Endodermal cell (in vitro differentiated cells): ENCODE measurements around the gene LPP. TPM values are rescaled to one million over a fixed set of nuclear protein-coding genes. Genes with fewer than 3 reads are reported as not detected.

Source experiments
- DNase-seq: peaks from one replicate; pipeline ENCODE4 v3.0.0-alpha.2; 2017
- H3K27ac ChIP-seq: 2 replicates; pipeline ENCODE4 v1.5.1; 2013; ENCODE audit warnings: mild to moderate bottlenecking, low read depth, low read length, moderate library complexity
- H3K27me3 ChIP-seq: 2 replicates; pipeline ENCODE4 v1.6.1; 2013; ENCODE audit warnings: mild to moderate bottlenecking, low read length, moderate library complexity; ENCODE audit not compliant: insufficient read depth, control insufficient read depth, poor library complexity, severe bottlenecking
- H3K36me3 ChIP-seq: 2 replicates; pipeline ENCODE4 v1.7.0; 2013; ENCODE audit warnings: mild to moderate bottlenecking, low read length, moderate library complexity; ENCODE audit not compliant: control insufficient read depth, insufficient read depth
- H3K4me1 ChIP-seq: one replicate; pipeline ENCODE4 v1.7.0; 2013; ENCODE audit warnings: low read length; ENCODE audit not compliant: control insufficient read depth, insufficient read depth
- H3K4me3 ChIP-seq: 2 replicates; pipeline ENCODE4 v1.5.1; 2013; ENCODE audit warnings: mild to moderate bottlenecking, low read length, moderate library complexity
- H3K9ac ChIP-seq: 2 replicates; pipeline ENCODE4 v1.6.1; 2013; ENCODE audit warnings: mild to moderate bottlenecking, low read length, moderate library complexity; ENCODE audit not compliant: poor library complexity, severe bottlenecking; ENCODE audit errors: extremely low read depth
- H3K9me3 ChIP-seq: 2 replicates; pipeline ENCODE4 v1.6.1; 2013; ENCODE audit warnings: mild to moderate bottlenecking, low read length, moderate library complexity; ENCODE audit not compliant: control insufficient read depth
- H3K27ac Mint-ChIP-seq: 2 replicates; pipeline ENCODE4 v1.8.0; 2020; ENCODE audit warnings: mixed read lengths
- H3K27me3 Mint-ChIP-seq: 2 replicates; pipeline ENCODE4 v1.8.0; 2021; ENCODE audit warnings: mild to moderate bottlenecking, mixed read lengths; ENCODE audit not compliant: insufficient read depth
- H3K36me3 Mint-ChIP-seq: 2 replicates; pipeline ENCODE4 v1.8.0; 2020; ENCODE audit warnings: low read depth, mixed read lengths
- H3K4me1 Mint-ChIP-seq: 2 replicates; pipeline ENCODE4 v1.8.0; 2020; ENCODE audit warnings: mixed read lengths
- H3K4me3 Mint-ChIP-seq: 2 replicates; pipeline ENCODE4 v1.8.0; 2020; ENCODE audit warnings: mild to moderate bottlenecking, moderate library complexity, mixed read lengths
- H3K9me3 Mint-ChIP-seq: 2 replicates; pipeline ENCODE4 v1.8.0; 2020; ENCODE audit warnings: mild to moderate bottlenecking, mixed read lengths
- WGBS, 2 experiments: methylation state at CpG; one replicate each; pipeline versions ENCODE4 v1.1.5 to v1.1.7; 2013; ENCODE audit warnings: missing lambda C conversion rate in 2 of 2, mixed read lengths in 1 of 2; ENCODE audit not compliant: insufficient coverage in 1 of 2, insufficient read length in 1 of 2; 5-methylcytosine and 5-hydroxymethylcytosine counted together
- total RNA-seq, 2 donors: library from RNA; stranded (reverse); fragmentation: NEBNext Ultra II Directional in 1 of 2; extraction: Animal tissue kit (Norgen Biotek cat#: 25700) in 1 of 2; gene quantifications; 2 replicates in 1 of 2; 3 replicates in 1 of 2; pipeline ENCODE4 v1.2.1, GENCODE V29; 2021
- TF ChIP-seq, protein P1 (sequence below): fragments of 200-600 bp; sonication (generic); conservative IDR thresholded peaks from 2 replicates; pipeline ENCODE4 v1.5.0; 2021; ENCODE audit warnings: antibody characterized with exemption, mild to moderate bottlenecking

LPP gene
- total RNA-seq, 2 donors from 2014 or later = 78.0 to 105 TPM

DNA sequence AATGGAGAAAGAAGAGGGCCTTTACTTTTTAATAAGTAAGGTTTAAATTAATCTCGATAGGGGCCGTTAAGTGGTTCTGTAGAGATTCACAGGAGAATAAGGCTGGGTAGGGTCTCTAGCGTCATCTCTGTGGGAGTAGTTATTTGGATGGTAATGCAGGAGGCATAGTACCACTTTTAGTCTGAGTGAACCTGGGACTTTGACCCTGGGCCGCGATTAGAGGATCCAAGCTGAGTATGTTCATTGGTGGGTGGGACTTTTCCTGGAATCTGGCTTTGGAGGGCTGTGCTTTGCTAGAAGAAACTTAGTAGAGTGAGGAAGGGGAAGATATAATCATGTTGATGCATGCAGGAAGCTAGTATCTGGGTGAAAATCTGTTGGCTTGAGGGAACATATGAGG, 4.0 kb downstream of the LPP start:
- Mint-ChIP-seq H3K9me3 (no peaks in the 10 kb centered on the region), H3K27ac (no peak overlapping the region), H3K27me3 (peaks cover 2% of the 10 kb centered on the region), H3K36me3 (no peaks in the 10 kb centered on the region), H3K4me1 (peaks cover 41% of the 10 kb centered on the region), H3K4me3 (no peak overlapping the region)
- Histone ChIP-seq H3K27me3 (no peaks in the 10 kb centered on the region), H3K9ac (no peak overlapping the region), H3K9me3 (no peaks in the 10 kb centered on the region), H3K27ac (no peak overlapping the region), H3K4me3 (no peak overlapping the region), H3K4me1 (no peaks in the 10 kb centered on the region), H3K36me3 (peaks cover 23% of the 10 kb centered on the region)
- TF ChIP-seq, protein P1, sequence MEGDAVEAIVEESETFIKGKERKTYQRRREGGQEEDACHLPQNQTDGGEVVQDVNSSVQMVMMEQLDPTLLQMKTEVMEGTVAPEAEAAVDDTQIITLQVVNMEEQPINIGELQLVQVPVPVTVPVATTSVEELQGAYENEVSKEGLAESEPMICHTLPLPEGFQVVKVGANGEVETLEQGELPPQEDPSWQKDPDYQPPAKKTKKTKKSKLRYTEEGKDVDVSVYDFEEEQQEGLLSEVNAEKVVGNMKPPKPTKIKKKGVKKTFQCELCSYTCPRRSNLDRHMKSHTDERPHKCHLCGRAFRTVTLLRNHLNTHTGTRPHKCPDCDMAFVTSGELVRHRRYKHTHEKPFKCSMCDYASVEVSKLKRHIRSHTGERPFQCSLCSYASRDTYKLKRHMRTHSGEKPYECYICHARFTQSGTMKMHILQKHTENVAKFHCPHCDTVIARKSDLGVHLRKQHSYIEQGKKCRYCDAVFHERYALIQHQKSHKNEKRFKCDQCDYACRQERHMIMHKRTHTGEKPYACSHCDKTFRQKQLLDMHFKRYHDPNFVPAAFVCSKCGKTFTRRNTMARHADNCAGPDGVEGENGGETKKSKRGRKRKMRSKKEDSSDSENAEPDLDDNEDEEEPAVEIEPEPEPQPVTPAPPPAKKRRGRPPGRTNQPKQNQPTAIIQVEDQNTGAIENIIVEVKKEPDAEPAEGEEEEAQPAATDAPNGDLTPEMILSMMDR = no peak
- no peak for DNase-seq
- 88 to 97% methylated on average over 3 to 5 of the region's 5 CpGs for WGBS, 2 experiments

DNA sequence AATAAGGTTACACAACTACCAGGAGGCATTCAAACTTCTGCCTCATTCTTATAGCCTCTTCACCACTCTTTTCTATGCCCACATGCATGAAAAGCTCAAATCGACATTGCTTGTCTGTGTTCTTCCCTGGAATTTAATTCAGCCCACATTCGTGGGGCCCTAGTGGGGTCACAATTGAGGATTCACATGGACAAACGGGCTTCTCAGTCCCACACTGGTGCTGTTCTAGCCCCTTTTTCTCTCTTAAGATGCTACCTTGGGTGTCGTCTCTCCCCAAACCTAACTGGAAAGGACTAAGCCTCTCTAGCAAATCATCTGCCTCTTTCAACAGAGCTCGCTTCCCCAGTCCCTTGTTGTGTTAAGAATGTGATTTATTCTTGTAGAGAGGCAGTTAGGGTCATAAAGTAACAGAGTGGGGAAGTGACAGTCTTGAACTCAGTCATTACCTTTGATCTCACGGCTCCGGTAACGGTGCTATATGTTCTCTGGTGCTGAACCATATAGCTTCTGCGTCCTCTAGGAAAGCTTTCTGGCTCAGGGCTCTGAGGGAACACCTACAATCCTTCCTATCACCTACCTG, 4.9 kb downstream of the LPP start:
- Histone ChIP-seq H3K9me3 (no peaks in the 10 kb centered on the region), H3K27ac (no peak overlapping the region), H3K4me3 (no peak overlapping the region), H3K36me3 (peaks cover 23% of the 10 kb centered on the region), H3K27me3 (no peaks in the 10 kb centered on the region), H3K9ac (no peak overlapping the region), H3K4me1 (no peaks in the 10 kb centered on the region)
- TF ChIP-seq, protein P1 = no peak
- WGBS, 2 experiments = 85 to 92% methylated on average over 4 to 9 of the region's 9 CpGs
- no peaks in the 10 kb centered on the region for H3K9me3 Mint-ChIP-seq
- H3K36me3 Mint-ChIP-seq = no peaks in the 10 kb centered on the region
- H3K4me1 Mint-ChIP-seq = peaks cover 35% of the 10 kb centered on the region
- no peak for DNase-seq
- no peaks in the 10 kb centered on the region for H3K27me3 Mint-ChIP-seq
- H3K27ac Mint-ChIP-seq = no peak overlapping the region
- no peak overlapping the region for H3K4me3 Mint-ChIP-seq

DNA sequence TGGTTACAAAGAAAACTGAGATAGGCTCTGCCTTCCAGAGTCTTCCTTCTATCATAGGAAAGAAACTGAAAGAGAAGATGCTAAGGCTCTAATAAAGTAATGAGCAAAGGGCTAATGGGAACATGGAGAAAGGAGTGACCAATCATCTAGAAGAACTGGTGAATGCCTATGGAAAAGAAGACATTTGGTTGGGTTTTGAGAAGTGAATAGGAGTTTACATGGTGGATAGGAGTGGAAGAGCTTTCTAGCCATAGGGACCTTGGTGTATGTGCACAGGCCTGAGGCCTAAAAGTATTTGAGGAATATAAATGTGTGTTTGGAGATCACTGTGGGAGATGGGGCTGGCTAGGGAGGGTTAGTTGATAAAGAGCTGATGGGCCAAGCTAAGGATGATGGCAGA, 6.8 kb downstream of the LPP start:
- Histone ChIP-seq H3K4me3 (no peak overlapping the region), H3K27ac (no peak overlapping the region), H3K4me1 (no peaks in the 10 kb centered on the region), H3K27me3 (no peaks in the 10 kb centered on the region), H3K9ac (no peak overlapping the region), H3K9me3 (no peaks in the 10 kb centered on the region), H3K36me3 (peaks cover 23% of the 10 kb centered on the region)
- Mint-ChIP-seq H3K4me1 (peaks cover 37% of the 10 kb centered on the region), H3K36me3 (no peaks in the 10 kb centered on the region), H3K9me3 (no peaks in the 10 kb centered on the region), H3K27me3 (no peaks in the 10 kb centered on the region), H3K4me3 (no peak overlapping the region), H3K27ac (no peak overlapping the region)
- no peak for DNase-seq
- TF ChIP-seq, protein P1 = no peak
